Activated CD4-positive, alpha-beta T cell treated with anti-CD3 and anti-CD28 coated beads, Interleukin-2, amount 10 ng/mL, durations not matched to agents 24 days and 14 days (primary cell): ENCODE measurements around the gene BBC3. TPM values are rescaled to one million over a fixed set of nuclear protein-coding genes. Genes with fewer than 3 reads are reported as not detected.
"Not testable (repeated sequence)": the region's sequence is repeated elsewhere in the genome, so short reads cannot be mapped to it uniquely, and the experiment has no call there.

Experiments used
- DNase-seq: peaks from one replicate; pipeline ENCODE4 v3.0.0; 2022
- H3K27ac Mint-ChIP-seq: one replicate; pipeline ENCODE4 v1.8.0; 2022; ENCODE audit warnings: mild to moderate bottlenecking, mixed read lengths
- H3K27me3 Mint-ChIP-seq: one replicate; pipeline ENCODE4 v1.8.0; 2022; ENCODE audit warnings: mixed read lengths
- H3K36me3 Mint-ChIP-seq: one replicate; pipeline ENCODE4 v1.8.0; 2022; ENCODE audit warnings: low read depth, mild to moderate bottlenecking, mixed read lengths
- H3K4me1 Mint-ChIP-seq: one replicate; pipeline ENCODE4 v1.8.0; 2021; ENCODE audit warnings: mixed read lengths
- H3K4me3 Mint-ChIP-seq: one replicate; pipeline ENCODE4 v1.8.0; 2022; ENCODE audit warnings: mild to moderate bottlenecking, moderate library complexity, mixed read lengths
- H3K9me3 Mint-ChIP-seq: one replicate; pipeline ENCODE4 v1.8.0; 2021; ENCODE audit warnings: mixed read lengths
- intact Hi-C: fragments of 100-400 bp; cut with micrococcal nuclease; formaldehyde crosslinking; loops from one replicate; pipeline ENCODE4 v1.15.1; 2023
- total RNA-seq: library from RNA; stranded (reverse); gene quantifications from 2 replicates; pipeline ENCODE4 v1.2.3, GENCODE V29; 2022

Gene BBC3
- total RNA-seq, 1 donor from 2014 or later = 17.4 TPM

- H3K27ac Mint-ChIP-seq = no peak overlapping the region
- peaks cover 51% of the 10 kb centered on the region for H3K36me3 Mint-ChIP-seq
- peaks cover 17% of the 10 kb centered on the region for H3K4me1 Mint-ChIP-seq
- DNase-seq = no peak
- H3K27me3 Mint-ChIP-seq = no peaks in the 10 kb centered on the region
- H3K4me3 Mint-ChIP-seq = no peak overlapping the region
- H3K9me3 Mint-ChIP-seq = no peaks in the 10 kb centered on the region
- intact Hi-C loops = no loop called here
Measured at GRCh38 chr19:47268028-47268427, 37.0 kb upstream of the BBC3 start.

GRCh38 chr19:47267350-47267759 lies 36.4 kb upstream of the BBC3 start:
- intact Hi-C loops = no loop called here
- peaks cover 58% of the 10 kb centered on the region for H3K36me3 Mint-ChIP-seq
- H3K27me3 Mint-ChIP-seq = no peaks in the 10 kb centered on the region

GRCh38 chr19:47266401-47266941 lies 35.5 kb upstream of the BBC3 start:
- Mint-ChIP-seq H3K27ac (no peak overlapping the region), H3K4me1 (peaks cover 6% of the 10 kb centered on the region), H3K27me3 (no peaks in the 10 kb centered on the region), H3K4me3 (no peak overlapping the region), H3K9me3 (no peaks in the 10 kb centered on the region), H3K36me3 (peaks cover 60% of the 10 kb centered on the region)
- intact Hi-C loops = no loop called here
- DNase-seq = no peak

More at GRCh38 chr19:47267350-47267759, 36.4 kb upstream of the BBC3 start:
- Mint-ChIP-seq H3K4me1 (peaks cover 11% of the 10 kb centered on the region), H3K9me3 (no peaks in the 10 kb centered on the region), H3K4me3 (no peak overlapping the region), H3K27ac (no peak overlapping the region)
- no peak for DNase-seq

GRCh38 chr19:47264629-47265028 lies 33.6 kb upstream of the BBC3 start:
- DNase-seq = no peak
- no peak overlapping the region for H3K27ac Mint-ChIP-seq
- intact Hi-C loops = no loop called here
- no peaks in the 10 kb centered on the region for H3K9me3 Mint-ChIP-seq
- no peaks in the 10 kb centered on the region for H3K27me3 Mint-ChIP-seq
- peaks cover 62% of the 10 kb centered on the region for H3K36me3 Mint-ChIP-seq
- H3K4me3 Mint-ChIP-seq = no peak overlapping the region
- peaks cover 11% of the 10 kb centered on the region for H3K4me1 Mint-ChIP-seq

- not testable (repeated sequence) for H3K27me3 Mint-ChIP-seq
Measured at GRCh38 chr19:47261946-47262793, 31.2 kb upstream of the BBC3 start.

GRCh38 chr19:47260476-47260875 lies 29.5 kb upstream of the BBC3 start:
- Mint-ChIP-seq H3K36me3 (peaks cover 60% of the 10 kb centered on the region), H3K27me3 (peaks cover 2% of the 10 kb centered on the region), H3K9me3 (no peaks in the 10 kb centered on the region)

More at GRCh38 chr19:47261946-47262793, 31.2 kb upstream of the BBC3 start:
- intact Hi-C loops, H3K4me3 Mint-ChIP-seq, H3K9me3 Mint-ChIP-seq, DNase-seq, H3K27ac Mint-ChIP-seq: not testable (repeated sequence)
- H3K36me3 Mint-ChIP-seq = peaks cover 70% of the 10 kb centered on the region
- H3K4me1 Mint-ChIP-seq = peaks cover 32% of the 10 kb centered on the region

GRCh38 chr19:47258895-47259555 lies 28.0 kb upstream of the BBC3 start:
- peaks cover 39% of the 10 kb centered on the region for H3K4me1 Mint-ChIP-seq
- intact Hi-C loops = no loop called here

More at GRCh38 chr19:47260476-47260875, 29.5 kb upstream of the BBC3 start:
- H3K4me1 Mint-ChIP-seq = peaks cover 38% of the 10 kb centered on the region
- H3K4me3 Mint-ChIP-seq = no peak overlapping the region
- DNase-seq = no peak
- no peak overlapping the region for H3K27ac Mint-ChIP-seq
- intact Hi-C loops = no loop called here

GRCh38 chr19:47258434-47258833 lies 27.4 kb upstream of the BBC3 start:
- H3K9me3 Mint-ChIP-seq = no peaks in the 10 kb centered on the region
- H3K27ac Mint-ChIP-seq = peak overlapping the region; percentile 94
- intact Hi-C loops = no loop called here

More at GRCh38 chr19:47258895-47259555, 28.0 kb upstream of the BBC3 start:
- Mint-ChIP-seq H3K27ac (no peak overlapping the region), H3K4me3 (peak overlapping the region; percentile 96), H3K27me3 (peaks cover 2% of the 10 kb centered on the region), H3K9me3 (no peaks in the 10 kb centered on the region), H3K36me3 (peaks cover 51% of the 10 kb centered on the region)
- DNase-seq = no peak

GRCh38 chr19:47257411-47258169 lies 26.6 kb upstream of the BBC3 start:
- Mint-ChIP-seq H3K27me3 (peaks cover 2% of the 10 kb centered on the region), H3K4me3 (peak overlapping the region; percentile 96), H3K9me3 (no peaks in the 10 kb centered on the region), H3K4me1 (peaks cover 40% of the 10 kb centered on the region), H3K27ac (peak overlapping the region; percentile 94), H3K36me3 (peaks cover 43% of the 10 kb centered on the region)
- no peak for DNase-seq
- intact Hi-C loops = loop anchor here (1.0 to 2.0 kb wide), 5 partner anchors 17 to 397 kb away; partner anchors contain the start of genes ARHGAP35, BBC3, INAFM1 and TMEM160

More at GRCh38 chr19:47258434-47258833, 27.4 kb upstream of the BBC3 start:
- peak overlapping the region; percentile 96 for H3K4me3 Mint-ChIP-seq
- peaks cover 2% of the 10 kb centered on the region for H3K27me3 Mint-ChIP-seq
- peaks cover 40% of the 10 kb centered on the region for H3K4me1 Mint-ChIP-seq
- no peak for DNase-seq
- H3K36me3 Mint-ChIP-seq = peaks cover 49% of the 10 kb centered on the region

- peaks cover 38% of the 10 kb centered on the region for H3K36me3 Mint-ChIP-seq
- H3K27me3 Mint-ChIP-seq = peaks cover 2% of the 10 kb centered on the region
- peak; percentile 100 for DNase-seq
- intact Hi-C loops = loop anchor here (1.0 to 2.0 kb wide), 5 partner anchors 17 to 396 kb away; partner anchors contain the start of genes ARHGAP35, BBC3, INAFM1 and TMEM160
- peak overlapping the region; percentile 96 for H3K4me3 Mint-ChIP-seq
- H3K4me1 Mint-ChIP-seq = peaks cover 40% of the 10 kb centered on the region
- H3K9me3 Mint-ChIP-seq = no peaks in the 10 kb centered on the region
- H3K27ac Mint-ChIP-seq = peak overlapping the region; percentile 94
Measured at GRCh38 chr19:47256693-47257410, 25.9 kb upstream of the BBC3 start.

GRCh38 chr19:47255879-47256692 lies 25.1 kb upstream of the BBC3 start, which contains the start of gene CCDC9:
TSS of gene CCDC9 (plus strand) at chr19:47256525. CDS start at chr19:47258401, 1,876 bp downstream.
- peaks cover 39% of the 10 kb centered on the region for H3K4me1 Mint-ChIP-seq
- DNase-seq = peak; percentile 98
- H3K27ac Mint-ChIP-seq = peak within 1 kb of the TSS; percentile 94

GRCh38 chr19:47253970-47254369 lies 23.0 kb upstream of the BBC3 start:
- intact Hi-C loops = no loop called here
- peaks cover 17% of the 10 kb centered on the region for H3K36me3 Mint-ChIP-seq
- H3K9me3 Mint-ChIP-seq = no peaks in the 10 kb centered on the region
- peaks cover 27% of the 10 kb centered on the region for H3K4me1 Mint-ChIP-seq
- no peak overlapping the region for H3K27ac Mint-ChIP-seq
- H3K27me3 Mint-ChIP-seq = peaks cover 2% of the 10 kb centered on the region
- no peak for DNase-seq
- no peak overlapping the region for H3K4me3 Mint-ChIP-seq

More at GRCh38 chr19:47255879-47256692, 25.1 kb upstream of the BBC3 start, which contains the start of gene CCDC9:
- peak within 1 kb of the TSS; percentile 96 for H3K4me3 Mint-ChIP-seq
- H3K27me3 Mint-ChIP-seq = peaks cover 2% of the 10 kb centered on the region
- intact Hi-C loops = loop anchor here (2.0 kb wide), 3 partner anchors 29 to 395 kb away; partner anchors contain the start of genes ARHGAP35 and TMEM160
- peaks cover 34% of the 10 kb centered on the region for H3K36me3 Mint-ChIP-seq
- no peaks in the 10 kb centered on the region for H3K9me3 Mint-ChIP-seq
